HG03457 (cell line): Measurements from ENCODE around the gene ARHGEF16.

ENCODE experiments used
- ATAC-seq: cut with Tn5 transposase; IDR thresholded peaks from one replicate; pipeline ENCODE4 v1.9.1; 2021; ENCODE audit warnings: moderate number of reproducible peaks; ENCODE audit not compliant: unreplicated experiment

The ARHGEF16 gene

DNA sequence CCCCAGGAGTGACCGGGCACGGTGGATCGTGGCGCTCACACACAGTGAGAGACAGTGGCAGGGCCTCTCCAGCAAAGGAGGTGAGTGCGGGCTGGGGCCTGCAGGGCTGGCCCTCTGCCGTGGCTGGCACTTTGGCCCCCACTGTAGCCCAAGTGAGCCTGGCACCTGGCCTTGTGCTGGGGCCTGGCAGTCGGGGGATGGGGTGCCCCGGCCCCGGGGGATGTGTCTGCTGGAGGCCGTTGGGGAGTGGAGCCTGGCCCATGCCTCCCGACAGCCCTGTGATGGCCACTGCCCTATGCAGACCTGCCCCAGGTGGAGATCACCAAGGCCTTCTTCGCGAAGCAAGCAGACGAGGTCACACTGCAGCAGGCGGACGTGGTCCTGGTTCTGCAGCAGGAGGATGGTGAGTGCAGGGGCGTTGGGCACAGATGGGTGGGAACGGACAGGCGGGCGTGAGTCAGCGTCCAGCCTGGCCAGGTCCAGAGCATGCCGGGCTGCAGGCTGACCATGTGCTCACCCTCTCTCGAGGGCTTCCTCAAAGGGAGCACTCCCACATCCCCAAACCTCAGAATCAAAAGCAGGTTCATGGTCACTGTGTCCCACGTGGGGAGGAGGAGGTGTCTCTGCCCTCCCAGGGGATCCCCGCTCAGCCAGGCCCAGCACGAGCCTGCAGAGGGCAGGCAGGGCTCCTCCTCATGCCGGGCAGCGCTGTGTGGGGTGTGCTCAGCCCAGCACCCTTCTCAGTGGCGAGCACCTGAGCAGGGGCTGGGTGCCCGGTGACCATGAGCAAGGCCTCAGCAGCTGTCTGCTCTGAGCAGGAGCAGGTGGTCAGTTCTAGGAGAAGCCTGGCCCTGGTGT is 25.3 kb downstream of the ARHGEF16 start:
- ATAC-seq = no peak

DNA sequence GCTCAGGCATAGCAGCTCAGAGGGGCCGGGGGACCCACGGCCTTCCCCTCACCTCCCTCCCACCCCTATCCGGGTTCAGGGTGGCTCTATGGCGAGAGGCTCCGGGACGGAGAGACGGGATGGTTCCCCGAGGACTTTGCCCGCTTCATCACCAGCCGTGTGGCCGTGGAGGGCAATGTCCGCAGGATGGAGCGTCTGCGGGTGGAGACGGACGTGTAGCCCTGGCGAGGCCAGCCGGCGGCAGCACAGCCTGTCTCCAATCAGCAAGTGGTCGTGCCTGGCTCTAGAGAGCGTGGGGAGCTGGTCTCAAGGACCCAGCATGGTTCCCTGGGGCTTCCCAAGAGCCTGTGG is 25.9 kb downstream of the ARHGEF16 start:
- ATAC-seq = no peak

DNA sequence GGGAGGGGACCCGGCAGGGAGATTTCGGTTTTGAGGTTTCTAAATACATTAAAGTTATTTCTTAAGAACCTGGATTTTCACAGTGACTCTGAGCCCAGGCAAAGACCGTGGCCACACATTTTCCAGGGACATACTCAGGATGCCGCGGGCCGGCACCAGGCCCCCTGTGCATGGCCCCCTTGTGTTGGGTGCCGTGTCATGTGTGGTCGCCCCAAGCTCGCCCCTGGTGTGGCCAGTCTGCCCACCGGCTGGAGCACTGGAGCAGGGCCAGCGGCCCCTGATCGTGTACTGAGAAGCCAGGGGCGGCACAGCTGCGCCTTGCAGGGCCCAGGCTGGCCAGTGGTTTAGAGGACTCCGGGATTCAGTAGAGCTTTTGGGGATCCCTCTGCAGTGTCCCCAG is 26.6 kb downstream of the ARHGEF16 start:
- ATAC-seq = no peak

DNA sequence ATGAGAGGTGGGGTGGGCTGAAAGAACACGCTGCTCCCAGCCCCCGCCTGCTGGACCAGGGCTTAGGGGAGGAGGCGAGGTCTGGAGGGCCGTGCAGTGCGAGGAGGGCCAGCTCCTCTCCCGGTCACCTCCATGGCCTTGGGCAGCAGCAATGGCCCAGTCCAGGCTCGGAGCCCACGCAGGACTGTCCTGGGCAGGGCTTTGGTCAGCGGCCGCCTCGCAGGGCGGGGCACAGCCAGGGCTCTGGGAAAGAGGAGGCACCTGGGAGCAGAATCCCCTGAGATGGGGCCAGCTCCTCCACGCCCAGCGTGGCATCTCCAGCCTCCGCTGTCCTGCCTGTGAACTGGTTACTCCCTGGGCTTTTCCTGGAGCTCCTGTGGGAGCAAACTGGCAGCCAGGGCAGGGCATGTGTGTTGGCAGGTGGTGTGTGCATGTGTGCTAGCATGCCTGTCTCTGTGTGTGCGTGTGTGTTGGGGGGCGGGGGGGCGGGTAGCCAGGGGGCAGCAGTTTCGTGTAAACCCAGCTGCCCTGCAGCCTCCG is 27.4 kb downstream of the ARHGEF16 start:
- ATAC-seq = no peak

DNA sequence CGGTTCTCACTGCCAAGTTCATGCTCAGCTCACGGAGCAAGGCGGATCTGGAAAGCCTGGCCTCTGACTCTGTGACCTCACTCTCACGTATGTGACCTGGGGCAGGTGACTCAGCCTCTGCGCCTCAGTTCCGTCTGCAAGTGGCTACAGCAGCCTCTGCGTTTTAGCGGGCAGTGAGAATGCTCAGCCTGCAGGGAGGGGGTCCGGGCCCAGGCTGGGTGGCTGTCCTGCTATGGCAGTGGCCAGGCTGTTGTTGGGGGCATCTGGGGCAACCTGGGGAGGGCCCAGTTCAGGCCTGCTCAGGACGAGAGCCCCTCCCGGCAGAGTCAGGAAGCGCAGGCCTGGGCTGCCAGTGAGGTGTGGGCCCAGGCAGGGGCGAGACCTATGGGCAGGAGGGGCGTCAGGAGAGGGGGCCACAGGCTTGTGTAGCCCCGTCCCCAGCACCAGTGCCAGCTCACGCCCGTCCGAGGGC is 27.9 kb downstream of the ARHGEF16 start:
- ATAC-seq = no peak

GRCh38 chr1:3483380-3483779 is 28.9 kb downstream of the ARHGEF16 start:
- no peak for ATAC-seq

- ATAC-seq = no peak
Measured at GRCh38 chr1:3483801-3484444, 29.5 kb downstream of the ARHGEF16 start.

- ATAC-seq = no peak
Measured at GRCh38 chr1:3485016-3485415, 30.6 kb downstream of the ARHGEF16 start.

- no peak for ATAC-seq
Measured at GRCh38 chr1:3488432-3488831, 34.0 kb downstream of the ARHGEF16 start.

DNA sequence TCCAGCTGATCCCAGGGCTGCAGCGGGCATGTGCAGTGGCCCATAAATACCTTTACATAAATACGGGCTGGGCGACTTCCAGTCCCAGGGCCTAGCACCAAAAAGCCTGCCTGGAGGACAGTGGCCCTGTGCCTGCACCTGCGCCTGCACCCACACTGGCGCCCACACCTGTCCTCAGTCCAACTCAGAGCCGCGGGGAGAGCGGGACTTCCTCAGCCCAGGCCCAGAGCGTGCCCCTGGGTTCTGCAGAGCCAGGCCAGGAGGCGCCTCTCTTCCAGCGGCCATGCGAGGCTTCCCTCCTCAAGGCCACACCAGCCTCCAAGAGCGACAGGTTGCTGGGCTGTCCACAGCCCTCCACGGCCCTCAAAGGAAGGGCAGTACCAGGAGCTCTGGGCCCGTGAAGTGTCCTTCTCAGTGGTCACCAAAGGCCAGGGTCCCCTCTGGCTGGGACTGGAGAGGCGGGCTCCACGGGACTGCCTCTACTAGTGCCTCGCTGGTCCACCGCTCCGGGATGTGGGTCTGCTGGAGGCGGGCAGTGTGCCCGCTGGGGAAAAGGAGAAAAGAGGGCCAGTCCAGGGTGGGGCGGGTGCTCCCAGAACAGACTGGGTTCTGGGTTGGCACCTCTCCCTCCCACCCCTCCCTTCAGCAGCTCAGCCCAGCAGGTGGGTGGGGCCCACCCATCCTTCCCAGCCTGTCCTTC is 35.7 kb downstream of the ARHGEF16 start:
- no peak for ATAC-seq

DNA sequence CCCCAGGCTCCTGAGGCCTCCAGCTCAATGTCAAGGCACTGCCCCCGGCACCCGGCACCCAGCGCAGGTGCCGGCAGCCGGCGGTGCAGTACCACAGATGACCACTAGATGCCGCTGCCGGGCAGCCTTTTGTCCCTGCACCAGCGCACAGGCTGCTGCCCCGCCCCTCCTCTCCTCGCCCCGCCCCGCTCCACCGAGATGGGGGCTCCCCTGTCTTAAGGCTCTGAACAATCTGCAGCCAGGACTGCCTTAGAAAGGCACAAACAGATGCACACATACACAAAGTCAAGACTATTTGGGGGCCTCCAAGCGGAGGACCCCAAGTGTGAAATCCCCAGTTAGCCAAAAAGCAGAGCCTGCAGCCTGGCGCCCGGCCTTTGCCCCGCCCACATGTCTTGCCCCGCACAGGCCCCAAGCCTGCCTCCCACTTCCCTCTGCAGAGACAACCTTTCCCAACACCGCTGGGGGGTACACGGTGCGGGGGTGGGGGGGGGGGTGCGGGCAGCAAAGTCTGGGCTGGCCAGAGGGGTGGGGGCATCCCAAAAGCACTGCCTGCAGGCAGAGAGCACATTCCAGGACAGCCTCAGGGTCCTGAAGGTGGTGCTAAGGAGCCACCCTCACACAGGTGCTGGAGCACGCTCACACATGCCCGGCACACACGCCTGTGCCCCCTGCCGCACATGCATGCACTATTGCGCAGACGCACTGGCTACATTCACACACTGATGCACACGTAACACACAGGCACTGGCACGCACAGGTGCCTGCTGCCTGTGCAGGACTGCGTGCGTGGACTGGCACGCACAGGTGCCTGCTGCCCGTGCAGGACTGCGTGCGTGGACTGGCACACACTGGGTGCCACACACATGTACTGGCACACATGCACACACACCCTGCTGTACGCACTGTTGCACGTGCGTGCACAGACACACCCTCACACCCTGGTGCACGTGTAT is 37.1 kb downstream of the ARHGEF16 start:
- no peak for ATAC-seq

GRCh38 chr1:3492545-3493246 is 38.2 kb downstream of the ARHGEF16 start:
- ATAC-seq = no peak

DNA sequence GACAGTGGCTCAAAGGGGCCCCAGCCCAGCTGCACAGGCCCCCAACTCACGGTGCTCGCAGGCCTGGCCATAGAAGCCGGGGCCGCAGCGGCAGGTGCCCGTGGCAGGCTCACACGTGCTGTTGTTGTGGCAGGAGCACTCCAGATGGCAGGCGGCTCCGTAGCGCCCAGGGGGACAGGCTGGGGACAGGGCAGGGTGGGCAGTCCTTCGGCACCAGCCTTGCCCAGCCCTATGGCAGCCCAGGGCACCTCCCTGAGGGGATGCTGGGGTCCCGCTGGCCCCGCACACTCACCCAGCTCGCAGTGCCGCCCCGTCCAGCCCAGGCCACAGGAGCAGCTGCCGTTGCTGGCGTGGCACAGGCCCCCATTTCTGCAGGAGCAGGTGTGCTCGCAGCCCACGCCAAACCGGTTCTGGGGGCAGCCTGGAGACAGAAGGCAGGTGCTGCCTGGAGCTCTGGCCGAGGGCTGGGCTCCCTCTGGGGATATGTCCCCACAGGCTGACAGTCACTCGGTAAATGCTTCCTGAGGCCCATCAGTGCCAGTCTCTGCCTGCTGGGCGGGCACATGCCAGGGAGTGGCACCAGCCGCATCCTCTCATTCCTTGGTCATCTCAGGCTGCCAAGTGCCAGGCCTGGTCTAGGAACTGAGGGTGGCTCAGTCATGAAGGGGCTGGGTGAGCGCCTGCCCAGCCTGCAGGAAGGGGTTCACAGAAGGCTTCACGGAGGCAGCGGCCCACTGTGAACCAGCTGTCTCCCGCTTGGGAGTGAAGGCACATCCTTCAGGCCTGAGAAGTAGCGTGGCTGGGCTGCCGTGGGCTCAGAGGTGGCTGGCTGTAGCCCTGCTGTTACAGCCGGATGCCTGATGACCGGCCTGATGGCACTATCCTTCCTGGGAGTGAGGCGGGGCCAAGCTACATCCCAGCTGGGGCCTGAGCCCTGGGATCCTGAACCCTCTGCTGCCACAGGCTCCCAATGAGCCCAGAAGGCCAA is 40.1 kb downstream of the ARHGEF16 start:
- no peak for ATAC-seq

- ATAC-seq = no peak
Measured at GRCh38 chr1:3495776-3496745, 41.6 kb downstream of the ARHGEF16 start.

DNA sequence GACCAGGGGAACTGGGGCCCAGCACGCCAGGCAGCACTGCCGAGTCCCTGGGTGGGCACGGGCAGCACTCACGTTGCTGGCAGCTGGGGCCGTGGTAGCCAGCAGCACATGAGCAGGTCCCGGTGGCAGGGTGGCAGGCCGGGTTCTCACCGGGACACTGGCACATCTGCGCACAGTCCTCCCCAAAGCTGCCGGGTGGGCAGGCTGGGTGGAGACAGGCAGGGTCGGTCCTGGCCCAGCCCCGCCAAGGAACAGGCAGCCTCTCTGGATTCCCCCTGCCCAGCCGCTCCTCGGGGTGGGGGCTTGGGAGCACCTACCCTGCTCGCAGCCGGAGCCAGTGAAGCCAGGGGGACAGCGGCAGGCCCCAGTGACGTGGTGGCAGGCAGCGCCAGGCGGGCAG is 42.5 kb downstream of the ARHGEF16 start:
- ATAC-seq = no peak

GRCh38 chr1:3497521-3497920 is 43.1 kb downstream of the ARHGEF16 start:
- no peak for ATAC-seq

GRCh38 chr1:3498246-3498930 is 43.9 kb downstream of the ARHGEF16 start:
- no peak for ATAC-seq
